GM21529 (cell line): ENCODE data around the gene SCYL2.
"Not testable (repeated sequence)": the region's sequence is repeated elsewhere in the genome, so short reads cannot be mapped to it uniquely, and the experiment has no call there.

Experiments
- ATAC-seq: cut with Tn5 transposase; IDR thresholded peaks from one replicate; pipeline ENCODE4 v1.9.1; 2021; ENCODE audit not compliant: unreplicated experiment

SCYL2 gene

DNA sequence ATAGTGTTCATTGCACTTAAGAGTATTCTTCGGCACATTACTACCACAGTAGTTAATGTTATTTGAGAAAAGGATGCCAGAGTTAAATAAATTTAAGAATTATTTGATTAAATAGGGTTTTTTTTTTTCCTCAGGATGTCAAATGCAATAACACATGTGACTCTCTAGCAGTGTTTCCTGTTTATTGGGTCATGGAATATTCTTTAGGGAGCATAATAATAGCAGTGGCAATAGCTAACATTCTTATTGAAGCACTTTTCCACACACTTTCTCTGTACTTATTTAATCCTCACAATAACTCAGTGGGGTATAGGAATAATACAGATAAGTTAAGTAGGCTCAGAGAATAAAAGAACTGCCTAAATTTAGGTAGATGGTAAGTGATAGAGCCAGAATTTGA, 44.3 kb downstream of the SCYL2 start:
- no peak for ATAC-seq

DNA sequence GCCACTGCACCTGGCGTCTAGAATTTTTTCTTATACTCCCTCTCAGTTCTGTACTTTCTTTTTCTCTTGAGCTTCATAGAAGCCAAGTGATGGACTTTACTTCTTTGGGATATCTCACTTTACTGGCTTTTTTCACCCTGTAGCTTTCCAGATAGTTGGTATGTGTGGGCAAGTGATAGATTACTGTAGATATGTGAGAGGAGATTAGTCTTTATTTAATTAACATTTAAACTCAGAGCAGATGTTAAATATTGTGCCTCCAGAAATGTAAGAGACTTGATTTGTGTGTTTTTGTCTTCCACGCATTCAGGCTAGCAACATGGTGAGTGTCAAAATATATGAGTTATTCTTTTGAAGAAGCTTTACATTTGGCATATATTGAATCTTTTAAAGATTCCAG, 50.4 kb downstream of the SCYL2 start:
- ATAC-seq, result no peak

DNA sequence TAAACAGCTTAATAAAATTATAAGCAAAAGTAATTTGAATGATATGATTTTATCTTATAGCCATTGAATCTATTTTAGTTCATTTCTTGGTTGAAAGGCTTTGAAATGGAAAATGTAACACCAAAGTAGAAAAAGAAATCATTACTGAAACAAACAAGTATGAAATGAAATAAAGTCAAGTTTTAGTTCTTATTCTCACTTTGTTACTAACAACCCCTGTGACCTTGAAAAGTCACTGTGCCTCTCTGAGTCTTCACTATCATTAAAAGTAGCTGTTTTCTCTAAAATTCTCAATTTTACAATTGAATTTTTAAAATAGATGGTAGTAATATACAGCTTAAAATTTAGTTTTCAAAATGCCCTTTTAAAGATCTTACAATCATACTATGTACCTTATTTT, 57.5 kb downstream of the SCYL2 start:
- ATAC-seq, result peak; percentile 60

DNA sequence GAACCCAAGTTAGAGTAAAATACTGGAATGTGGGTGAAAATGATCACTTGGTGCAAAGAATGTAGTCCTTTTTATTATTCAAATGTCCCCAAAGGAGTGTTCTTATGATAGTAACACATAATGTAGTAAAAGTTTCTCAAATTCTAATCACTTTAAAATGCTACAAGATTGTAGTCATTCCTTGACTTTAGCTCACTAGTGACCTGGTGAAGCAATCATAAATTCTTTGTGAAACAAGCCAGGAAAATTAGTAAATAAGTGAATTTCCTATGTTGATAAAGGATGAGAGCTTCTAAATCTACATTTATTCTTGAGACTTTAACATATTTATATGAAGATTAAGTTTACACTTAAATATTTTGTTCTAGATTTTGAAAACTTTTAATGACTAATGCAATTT, 59.2 kb downstream of the SCYL2 start:
- ATAC-seq, result no peak

DNA sequence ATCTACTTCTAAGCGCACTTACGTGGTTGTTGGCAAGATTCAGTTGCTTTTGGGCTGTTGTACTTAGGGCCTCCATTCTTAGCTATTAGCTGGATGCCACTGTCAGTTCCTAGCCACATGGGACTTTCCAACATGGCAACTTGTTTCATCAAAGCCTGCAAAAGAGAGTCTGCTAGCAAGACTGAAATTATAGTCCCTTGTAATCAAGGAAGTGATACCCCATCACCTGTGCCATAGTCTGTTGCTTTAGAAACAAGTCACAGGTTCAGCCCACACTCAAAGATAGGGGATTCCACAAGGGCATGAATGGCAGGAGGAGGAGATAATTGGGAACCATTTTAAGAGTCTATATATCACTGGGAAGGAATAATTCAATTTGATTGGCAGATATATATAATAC, 62.8 kb downstream of the SCYL2 start:
- ATAC-seq, result peak; percentile 89

DNA sequence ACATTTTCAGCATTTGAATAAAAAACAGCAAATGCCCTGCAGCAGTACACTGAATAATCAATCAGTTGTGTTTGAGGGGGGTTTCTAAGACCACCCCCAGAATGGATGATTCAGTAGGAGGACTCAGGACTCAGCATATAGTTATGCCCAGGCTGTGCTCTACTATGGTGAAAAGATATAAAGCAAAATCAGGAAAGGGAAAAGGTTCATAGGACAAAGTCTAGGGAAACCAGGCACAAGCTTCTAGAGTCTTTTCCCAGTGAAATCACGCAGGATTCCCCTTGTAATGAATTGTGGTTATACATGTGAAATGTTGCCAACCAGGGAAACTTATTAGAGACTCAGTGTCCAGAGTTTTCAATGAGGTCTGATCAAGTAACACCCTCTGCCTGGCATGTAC, 64.9 kb downstream of the SCYL2 start:
- no peak for ATAC-seq

DNA sequence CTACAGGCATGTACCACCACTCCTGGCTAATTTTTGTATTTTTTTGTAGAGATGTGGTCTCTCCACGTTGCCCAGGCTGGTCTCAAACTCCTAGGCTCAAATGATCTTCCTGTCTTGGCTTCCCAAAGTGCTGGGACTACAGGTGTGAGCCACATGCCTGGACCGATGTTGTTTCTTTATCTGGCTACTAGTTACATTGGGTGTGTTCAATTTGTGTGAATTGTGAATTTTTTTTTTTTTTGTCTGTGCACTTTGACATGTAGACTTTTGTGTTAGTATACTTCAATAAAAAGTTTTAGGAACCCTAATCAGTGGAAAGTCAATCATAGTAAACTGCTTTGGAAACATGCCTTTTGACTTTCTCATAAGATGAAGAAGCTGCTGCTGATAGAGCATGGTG, 65.9 kb downstream of the SCYL2 start:
- no peak for ATAC-seq

DNA sequence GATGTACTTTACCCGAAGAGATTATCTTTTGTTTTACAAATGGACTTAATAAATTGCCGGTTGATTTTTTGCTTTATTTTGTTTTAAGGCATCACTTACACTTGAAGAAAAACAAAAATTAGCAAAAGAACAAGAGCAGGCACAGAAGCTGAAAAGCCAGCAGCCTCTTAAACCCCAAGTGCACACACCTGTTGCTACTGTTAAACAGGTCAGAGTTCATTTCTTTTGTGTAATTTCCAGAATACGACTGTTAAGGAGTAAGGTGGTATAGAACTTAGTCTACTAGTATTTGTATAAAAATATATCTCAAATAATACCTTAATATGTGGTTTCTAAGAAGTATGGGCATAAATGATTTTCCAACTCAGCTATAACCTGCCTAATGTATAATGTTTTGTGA, 70.3 kb downstream of the SCYL2 start:
- no peak for ATAC-seq

DNA sequence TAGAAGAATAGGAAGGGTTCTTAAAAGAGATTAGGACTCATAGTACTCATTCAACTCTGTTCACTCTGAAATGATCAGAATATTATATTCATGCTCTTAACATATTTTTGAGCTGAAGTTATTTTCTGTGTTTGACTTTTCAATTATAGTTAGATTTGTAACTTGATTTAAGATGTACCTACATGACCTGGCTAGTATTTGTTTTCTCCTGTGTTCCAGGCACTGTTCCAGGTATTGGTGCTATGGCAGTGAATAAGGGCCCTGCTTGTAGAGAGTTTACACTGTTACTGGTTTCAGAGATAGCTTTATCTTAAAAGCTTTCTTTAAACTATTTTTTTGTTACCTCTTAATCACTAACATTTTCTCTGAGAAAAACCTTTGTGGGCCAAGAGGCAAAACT, 70.8 kb downstream of the SCYL2 start:
- ATAC-seq, result no peak

DNA sequence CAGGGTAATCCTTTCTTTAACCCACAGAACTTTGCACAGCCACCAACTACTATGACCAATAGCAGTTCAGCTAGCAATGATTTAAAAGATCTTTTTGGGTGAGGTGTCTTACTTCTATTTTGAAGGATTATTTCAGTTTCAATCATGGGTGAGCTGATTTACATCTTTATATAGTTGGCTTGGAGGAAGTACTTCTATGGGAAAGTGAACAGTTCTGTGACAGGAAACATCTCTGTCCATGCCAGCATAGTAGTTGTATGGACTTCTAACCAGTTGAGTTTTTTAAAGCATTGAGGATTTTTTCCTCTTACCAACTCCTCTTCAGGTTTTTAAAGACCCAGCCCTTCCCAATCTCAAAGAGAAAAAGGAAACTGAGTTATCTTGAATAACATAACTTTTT, 72.1 kb downstream of the SCYL2 start:
- no peak for ATAC-seq

DNA sequence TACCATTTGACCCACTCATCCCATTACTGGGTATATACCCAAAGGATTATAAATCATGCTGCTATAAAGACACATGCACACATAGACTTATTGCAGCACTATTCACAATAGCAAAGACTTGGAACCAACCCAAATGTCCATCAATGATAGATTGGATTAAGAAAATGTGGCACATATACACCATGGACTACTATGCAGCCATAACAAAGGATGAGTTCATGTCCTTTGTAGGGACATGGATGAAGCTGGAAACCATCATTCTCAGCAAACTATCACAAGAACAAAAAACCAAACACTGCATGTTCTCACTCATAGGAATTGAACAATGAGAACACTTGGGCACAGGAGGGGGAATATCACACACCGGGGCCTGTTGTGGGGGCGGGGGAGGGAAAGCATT, 75.9 kb downstream of the SCYL2 start:
- ATAC-seq, result not testable (repeated sequence)

DNA sequence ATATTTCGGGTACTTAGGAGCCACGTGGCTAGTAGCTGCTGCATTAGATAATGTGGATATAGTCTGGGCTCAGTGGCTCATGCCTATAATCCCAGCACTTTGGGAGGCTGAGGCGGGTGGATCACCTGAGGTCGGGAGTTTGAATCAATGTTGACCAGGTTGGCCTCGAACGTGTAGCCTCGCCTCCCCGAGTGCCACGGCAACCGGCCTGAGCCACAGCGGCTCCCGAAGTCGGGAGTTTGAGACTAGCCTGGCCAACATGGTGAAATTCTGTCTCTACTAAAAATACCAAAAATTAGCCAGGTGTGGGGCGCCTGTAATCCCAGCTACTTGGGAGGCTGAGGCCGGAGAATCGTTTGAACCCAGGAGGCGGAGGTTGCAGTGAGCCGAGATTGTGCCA, 77.4 kb downstream of the SCYL2 start:
- ATAC-seq, result not testable (repeated sequence)

DNA sequence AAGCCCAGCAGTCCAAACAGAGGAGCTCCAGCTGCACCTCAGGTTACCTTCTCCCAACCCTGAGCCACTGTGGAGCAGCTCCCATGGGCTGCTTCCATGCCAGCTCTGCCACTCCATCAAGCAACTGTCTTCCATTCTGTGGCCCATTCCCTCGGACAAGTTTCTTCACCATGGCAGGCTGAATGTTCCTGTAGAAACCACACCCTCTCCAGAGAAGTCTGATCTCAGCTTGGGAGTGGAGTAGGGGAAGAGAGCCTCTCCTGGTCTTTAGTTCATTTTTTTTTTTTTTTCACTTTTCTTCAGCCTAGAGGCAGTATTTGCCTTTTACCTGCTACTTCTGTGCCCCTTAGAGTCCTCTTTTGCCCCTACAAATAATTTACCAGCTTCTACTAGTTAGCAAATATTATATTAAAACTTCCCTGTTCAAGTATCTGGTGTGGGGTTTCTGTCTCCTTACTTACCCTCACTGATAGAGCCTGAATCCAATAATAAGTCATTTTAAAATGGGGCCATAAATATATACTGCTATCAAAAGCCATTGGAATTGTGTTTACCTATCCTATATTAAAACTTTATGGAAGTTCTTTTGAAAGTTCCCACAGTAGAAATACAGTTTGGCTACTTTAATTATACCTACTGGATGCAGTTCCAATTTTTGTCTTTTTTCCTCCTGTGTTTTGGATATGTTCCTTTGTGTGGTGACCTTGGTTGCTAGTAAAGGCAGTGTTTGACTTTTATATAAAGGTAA, 78.2 kb downstream of the SCYL2 start:
- no peak for ATAC-seq

DNA sequence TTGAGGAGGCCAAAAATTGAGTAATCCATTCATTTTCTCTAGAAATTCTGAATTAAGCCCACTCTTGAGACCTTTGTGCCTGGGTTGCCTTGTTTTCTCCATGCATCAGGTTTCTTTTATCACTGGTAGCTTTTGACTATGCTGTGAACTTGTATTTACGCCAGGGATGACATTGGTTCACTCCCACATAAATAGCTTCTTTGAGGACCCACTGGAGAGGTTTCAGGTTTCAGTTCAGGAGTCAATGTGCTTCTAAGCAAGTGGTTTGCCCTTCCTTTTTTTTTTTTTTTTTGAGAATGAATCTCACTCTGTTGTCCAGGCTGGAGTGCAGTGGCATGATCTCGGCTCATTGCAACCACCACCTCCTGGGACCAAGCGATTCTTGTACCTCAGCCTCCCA, 79.7 kb downstream of the SCYL2 start:
- no peak for ATAC-seq

DNA sequence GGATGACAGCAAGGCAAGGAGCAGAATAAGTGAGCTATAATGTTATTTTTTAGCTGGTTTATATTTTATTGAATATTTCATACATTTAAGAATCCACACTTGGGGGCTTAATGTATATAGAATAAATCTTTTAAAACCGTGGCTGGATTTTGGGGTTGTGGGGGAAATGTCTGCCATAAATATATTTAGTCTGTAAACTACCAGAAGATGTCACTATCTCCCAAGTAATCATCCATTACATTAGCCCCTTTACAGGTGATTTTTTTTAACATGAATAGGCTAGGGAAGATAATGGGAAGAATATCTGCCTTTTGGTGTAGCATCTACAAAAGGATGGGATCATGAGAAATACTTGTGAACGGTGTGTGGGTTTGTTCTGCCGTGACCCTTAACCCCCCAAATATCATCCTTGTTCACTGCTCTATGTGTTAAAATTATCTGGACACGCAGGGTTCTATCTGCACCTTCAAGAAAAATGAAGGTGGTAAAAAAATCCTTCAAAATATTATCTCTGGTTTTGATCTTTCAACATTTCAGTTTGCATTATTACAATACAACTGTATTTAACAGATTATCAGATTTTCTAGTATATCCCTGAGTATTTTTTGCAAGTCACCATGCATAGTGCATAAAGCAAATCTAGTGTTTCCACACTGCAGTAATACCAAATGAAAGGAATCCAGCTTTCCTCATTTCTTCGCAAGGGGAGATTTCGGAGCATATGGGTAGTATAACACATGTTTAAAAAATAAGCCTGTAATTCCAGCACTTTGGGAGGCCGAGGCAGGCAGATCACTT, 81.9 kb downstream of the SCYL2 start:
- ATAC-seq, result no peak

DNA sequence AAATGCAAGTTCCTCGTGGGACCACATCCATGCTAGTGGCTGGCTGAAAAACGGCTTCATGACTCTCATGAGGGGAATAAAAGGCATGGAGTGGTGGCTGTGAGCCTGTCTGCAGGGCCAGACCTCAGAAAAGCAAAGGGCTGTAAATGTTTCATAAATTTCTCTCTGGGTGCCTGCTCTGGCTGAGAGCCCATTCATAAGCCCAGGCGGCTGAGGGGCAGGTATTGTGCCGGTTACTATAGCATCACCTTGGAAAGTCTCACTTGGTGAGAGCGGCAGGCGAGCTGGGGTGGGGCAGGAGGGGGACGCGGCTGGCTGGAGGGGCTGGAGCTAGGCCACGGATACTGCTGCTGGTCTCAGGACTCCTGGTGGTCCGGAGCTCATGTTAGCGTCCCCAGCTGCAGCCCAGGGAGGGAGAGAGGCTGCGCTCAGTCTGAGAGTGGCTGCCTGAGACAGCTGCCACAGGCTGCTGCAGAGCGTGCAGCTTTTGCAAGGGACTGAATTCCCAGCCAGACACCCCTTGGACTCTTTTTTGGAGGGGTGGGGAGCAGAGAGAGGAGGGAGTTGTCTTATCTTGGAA, 89.8 kb downstream of the SCYL2 start, which contains the start of gene SLC17A8:
TSS of gene SLC17A8 (plus strand) at position 431 of the 580 bp plus-strand sequence. CDS start 318 bp downstream, outside the sequence.
- ATAC-seq, result no peak

DNA sequence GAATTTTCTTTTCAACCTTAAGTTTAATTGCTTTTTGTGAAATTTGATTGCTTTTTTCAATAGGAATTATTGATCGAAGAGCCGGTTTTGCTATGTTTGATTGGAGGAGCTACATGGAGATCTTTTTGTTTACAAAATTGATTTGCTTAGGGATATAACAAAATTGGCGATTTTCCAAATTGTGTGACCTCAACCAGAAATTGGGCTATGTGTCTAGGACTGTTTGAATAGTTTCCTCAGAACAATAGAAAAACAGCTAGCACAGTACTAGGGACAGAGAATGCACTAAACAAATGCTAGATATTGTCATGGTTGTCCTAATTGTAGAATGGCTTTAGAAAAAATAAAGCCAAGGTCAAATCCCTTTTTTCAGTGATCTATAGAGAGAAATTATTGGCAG, 92.3 kb downstream of the SCYL2 start:
- no peak for ATAC-seq

DNA sequence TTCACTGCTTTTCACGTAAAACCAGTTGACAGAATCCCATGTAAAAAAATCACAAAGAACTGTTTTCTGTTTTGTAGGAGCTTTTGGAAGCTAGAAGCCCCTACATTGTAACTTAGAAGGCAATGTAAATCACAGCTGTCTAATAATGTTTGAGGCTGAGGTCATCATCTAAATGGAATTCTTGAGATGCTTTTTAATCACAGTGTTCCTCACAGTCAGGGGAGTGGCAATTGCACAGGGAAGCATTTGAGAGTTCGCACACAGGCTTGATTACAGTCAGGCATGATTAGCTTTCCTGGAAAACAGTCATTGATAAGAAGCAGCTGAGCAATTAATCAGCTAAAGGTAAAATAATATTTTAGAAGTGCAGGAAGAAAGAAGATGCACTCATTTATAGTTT, 92.8 kb downstream of the SCYL2 start:
- ATAC-seq, result no peak

DNA sequence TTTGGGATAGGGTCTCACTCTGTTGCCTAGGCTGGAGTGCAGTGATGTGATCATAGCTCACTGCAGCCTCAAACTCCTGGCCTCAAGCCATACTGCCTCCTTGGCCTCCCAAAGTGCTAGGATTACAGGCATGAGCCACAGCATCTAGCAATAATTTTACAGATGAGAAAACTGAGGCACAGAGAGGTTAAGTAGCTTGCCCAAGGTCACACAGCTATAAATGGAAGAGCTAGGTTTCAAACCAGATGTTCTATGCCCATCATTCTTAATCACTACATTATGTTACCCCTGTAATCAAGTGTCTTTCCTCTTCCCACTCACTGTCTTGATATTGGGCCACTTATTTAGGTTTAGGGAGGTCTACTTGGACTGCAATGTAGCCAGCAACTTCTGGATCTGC, 93.5 kb downstream of the SCYL2 start:
- no peak for ATAC-seq

DNA sequence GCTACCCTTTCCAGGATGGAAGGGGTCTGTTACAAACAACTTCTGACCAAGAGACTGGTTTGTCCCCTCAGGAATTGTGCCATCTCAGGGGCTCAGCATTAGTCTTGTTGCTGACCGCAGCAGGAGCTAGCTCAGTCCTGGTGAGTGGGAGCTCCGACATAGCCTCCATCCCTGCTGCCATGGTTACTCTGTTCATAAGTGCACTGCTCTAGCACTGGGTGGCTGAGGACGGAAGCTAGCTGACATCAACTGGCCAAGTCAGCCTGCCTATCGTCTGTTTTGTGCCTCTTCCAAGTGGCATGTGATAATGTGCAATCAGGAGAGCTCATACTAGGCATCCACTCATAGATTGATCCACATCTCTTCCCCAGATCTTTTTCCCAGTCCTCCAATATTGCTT, 97.3 kb downstream of the SCYL2 start:
- no peak for ATAC-seq

DNA sequence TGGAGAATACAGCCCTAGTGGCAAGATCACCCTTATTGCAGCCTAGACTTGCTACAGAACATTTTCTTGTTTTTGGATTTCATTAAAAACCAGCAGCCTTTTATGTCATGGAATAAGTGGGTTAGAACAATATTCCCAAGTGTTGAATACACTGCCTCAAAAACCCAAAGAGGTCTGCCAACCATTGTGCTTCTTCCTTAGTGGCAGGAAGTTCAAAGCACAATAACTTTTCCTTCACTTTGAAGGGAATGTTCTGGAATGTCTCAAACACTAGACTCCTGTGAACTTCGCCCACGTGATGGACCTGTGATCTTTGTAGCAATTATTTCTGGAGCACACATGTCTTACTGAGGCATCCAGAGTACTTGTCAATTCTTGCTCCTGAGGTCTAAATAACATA, 98.4 kb downstream of the SCYL2 start:
- no peak for ATAC-seq

DNA sequence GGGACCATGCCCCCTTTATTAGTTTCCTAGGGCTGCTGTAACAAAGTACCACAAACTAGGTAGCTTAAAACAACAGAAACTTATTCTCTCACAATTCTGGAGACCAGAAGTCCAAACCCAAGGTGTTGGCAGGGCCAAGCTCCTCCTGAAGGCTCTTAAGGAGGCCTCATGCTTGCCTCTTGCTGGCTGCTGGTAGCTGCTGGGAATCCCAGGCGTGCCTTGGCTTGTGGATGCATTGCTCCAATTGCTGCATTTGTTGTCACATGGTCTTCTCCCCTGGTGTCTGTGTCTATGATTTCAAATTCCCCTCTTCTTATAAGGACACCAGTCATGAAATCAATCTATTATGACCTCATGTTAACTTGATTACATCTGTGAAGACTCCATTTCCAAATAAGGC, 101.1 kb downstream of the SCYL2 start:
- no peak for ATAC-seq
